NCI-H2196 treated with DMSO at 0.1 percent for 48 hours (cell line): ENCODE measurements around the gene ASTN2.

Source experiments
- DNase-seq: peaks from one replicate; lab custom pipeline; 2025; ENCODE audit not compliant: unreplicated experiment; lab: John Stamatoyannopoulos, UW

The ASTN2 gene

DNA sequence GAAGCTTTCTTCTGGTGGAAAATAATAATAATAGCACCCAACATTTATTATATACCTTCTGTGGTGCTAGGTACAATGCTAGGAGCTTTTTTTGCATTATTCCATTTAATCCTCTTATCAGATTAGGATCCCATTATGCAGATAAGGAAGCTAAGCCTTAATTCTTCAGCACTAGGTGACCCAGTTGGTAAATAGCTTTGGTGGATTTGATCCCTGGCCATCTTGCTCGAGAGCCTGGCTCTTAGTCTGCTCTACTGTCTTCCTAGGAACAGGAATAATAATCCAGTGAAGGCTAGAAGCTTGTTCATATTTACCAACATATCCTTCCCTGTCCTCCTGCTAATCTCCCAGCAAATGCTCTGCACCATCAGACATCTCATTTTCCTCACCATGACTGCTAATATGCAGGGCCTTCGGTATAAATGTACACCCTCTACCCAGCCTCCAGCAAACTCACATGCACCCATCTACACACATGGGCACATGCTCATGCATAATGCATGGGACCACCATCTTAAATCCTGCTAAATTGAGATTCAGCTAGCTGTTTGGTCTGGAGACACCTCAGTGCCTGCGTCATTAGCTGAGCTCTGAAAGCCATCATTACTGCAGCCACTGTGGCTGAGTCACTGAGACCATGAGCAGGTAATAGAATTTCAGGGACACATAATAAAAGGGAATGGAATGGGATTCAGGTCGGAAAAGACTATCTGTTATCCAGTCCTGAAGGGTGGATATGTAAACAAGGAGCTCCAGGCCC lies 640.3 kb downstream of the ASTN2 start:
- no peak for DNase-seq

DNA sequence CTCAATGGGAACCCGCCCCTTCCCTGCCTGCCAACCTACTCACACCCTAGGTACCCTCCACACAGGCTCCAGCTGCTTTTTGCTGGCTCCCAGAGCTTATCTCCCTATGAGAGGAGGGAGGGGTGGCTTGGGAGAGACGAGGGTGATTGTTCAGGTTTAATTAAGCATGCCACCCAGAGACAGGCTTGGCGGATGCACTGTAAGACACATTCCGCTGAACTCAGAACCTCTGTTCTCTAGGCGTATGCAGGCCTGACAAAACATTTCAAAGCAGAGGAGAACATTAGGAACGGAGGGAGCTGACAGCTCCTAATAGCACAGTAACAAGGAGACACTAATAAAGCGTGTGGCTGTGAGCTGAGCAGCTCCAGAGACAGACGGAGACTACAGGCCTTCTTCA lies 647.6 kb downstream of the ASTN2 start:
- DNase-seq = peak; percentile 24

DNA sequence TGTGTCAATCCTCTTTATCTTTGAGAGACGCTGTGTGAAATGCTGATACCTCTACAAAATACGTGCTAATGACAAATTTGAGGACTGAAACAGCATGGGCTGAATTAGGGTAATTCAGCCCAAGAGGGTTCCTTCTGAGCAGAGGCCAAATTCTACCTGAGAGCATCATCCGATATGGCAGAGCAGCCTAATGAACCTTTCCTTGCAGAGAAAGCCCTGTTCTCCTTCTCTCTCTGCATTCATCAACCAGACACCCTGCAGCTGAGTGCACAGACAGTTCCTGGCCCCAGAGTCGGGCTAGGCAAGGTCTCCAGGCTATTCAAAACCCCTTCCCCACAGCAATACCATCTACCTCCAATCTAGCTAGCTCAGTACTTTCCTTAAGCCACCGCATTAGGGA lies 649.8 kb downstream of the ASTN2 start:
- DNase-seq = no peak

DNA sequence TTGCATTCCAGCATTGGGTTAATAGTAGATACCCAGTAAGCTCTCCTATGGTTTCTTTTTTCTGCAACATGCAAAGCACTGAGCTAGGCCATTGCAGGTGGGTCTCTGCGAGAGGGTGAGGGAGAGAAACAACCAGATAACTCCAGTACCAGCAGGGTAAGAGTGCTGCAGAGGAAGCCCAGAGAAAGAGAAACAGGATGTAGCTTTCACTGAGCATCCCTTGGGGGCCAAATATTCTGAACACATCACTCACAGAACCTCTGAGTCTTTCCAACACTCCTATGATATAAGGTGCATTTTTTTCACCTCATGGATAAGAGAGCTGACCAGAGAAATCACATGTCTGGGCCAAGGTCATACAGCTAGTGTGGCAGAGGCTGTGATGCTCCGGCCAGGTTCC lies 651.1 kb downstream of the ASTN2 start:
- DNase-seq = no peak

DNA sequence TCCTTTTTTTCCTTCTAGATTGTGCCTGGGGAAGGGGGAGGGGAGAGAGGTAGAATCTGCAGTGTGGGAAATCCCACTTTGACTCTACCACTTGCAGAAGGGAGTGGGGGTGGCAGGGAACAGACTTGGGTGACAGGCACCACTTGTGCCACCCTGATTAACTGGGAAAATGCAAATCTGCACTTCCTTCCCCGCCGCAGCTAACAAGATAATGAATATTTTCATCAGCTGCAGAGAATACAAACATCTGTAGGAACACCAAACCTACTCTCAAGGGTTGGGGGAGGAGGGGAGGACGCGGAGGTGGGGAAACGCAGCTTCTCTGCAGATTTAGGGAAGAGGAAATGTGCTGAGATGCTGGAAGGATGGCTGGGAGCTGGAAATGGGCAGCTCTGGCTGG lies 654.2 kb downstream of the ASTN2 start:
- no peak for DNase-seq

DNA sequence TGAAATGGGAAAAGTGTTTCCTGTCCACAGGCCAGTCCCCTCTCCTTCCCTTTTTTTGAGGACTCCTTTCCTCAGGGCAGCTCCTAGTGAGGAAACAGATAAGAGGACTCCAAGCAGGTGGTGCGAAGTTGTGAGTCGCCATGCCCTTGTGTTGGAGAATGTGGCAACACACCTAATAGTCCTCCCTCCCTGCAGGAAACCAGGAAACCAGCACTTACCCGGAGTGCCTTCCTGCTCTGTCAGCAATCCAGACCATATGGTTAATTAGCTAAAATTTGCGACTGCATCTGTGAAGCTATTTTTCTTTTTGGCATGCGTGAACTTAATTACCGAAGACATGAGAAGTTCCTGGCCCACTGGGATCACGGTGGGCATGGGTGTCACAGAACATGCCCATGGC lies 657.8 kb downstream of the ASTN2 start:
- no peak for DNase-seq

DNA sequence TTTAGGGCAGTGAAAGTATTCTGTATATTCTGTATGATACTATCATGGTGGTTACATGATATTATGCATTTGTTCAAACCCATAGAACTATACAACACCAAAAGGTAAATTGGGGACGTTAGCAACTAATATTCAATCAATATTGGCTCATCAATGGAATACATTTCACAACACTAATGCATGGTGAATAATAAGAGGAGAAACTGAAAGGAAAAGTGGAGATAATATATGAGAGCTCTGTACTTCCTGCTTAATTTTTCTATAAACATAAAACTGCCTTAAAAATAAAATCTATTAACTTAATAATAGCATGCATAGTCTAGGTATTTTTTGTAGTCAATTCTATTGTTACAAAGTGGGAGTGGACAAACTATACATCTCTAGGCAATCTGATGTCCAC lies 661.5 kb downstream of the ASTN2 start:
- DNase-seq = no peak

DNA sequence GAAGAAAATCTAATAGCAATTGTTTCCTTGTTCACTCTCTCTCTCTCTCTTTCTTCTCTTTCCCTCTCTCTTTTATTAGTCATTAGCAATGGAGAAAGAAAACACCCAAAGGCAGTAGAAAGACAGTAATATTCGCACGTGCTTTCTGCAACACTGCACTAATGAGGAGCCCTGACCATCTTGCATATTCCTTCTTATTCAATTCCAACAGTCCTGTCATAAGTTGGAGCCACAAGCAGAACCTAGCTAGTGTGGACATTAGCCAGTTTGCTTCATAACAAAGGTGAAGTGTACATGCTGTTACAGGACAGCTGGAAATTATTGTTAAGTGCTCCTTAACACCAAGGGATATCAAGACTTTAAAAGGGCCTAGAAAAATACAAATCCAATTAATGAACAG lies 664.3 kb downstream of the ASTN2 start:
- DNase-seq = no peak

DNA sequence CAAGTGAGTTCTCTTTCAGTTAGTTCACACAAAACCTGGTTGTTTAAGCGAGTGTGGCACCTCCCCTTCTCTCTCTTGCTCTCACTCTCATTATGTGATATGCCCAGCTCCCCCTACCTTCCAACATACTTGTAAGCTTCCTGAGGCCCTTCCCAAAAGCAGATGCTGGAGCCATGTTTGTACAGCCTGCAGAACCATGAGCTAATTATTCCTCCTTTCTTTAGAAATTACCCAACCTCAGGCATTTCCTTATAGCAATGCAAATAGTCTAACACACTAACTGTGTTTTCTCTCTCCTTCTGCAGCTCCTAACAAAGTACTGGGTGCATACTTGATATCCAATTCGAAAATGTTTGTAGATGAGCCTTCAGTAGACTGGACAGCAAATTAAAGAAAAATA lies 665.1 kb downstream of the ASTN2 start:
- no peak for DNase-seq

DNA sequence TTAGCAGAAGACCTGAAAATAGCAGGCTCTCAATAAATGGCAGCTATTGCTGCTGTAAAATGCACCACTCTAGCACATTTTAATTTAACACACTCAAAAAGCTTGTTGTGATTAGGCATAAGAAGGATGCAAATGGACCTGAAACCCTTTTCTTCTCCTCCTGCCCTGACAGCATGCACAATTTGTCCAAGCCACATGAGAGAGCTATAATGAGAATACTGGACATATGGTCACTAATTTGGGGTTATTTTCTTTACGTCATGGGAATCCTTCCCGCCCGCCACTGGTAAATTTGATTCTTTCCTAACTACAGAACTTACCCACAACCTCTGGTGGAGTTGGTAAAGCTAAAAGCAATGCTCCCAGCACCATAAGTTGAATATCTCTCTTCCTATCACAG lies 665.7 kb downstream of the ASTN2 start:
- DNase-seq = no peak

DNA sequence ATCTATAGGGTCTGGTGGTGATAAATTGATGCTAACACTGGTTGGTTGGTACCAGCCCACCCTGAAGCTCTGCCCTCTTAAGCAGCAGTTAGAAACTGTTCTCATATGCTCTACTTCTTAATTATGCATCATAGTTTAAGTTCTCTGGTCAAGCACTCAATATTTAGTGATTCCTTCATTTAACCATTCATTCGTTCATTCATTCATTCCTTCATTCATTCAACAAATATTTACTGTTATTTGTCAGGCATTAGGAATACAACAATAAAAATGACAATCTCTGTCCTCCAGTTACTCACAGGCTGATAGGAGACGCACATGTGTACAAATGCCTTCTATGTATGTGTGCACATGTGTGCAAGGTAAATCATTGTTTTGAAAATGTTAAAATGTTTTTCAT lies 673.1 kb downstream of the ASTN2 start:
- DNase-seq = no peak

DNA sequence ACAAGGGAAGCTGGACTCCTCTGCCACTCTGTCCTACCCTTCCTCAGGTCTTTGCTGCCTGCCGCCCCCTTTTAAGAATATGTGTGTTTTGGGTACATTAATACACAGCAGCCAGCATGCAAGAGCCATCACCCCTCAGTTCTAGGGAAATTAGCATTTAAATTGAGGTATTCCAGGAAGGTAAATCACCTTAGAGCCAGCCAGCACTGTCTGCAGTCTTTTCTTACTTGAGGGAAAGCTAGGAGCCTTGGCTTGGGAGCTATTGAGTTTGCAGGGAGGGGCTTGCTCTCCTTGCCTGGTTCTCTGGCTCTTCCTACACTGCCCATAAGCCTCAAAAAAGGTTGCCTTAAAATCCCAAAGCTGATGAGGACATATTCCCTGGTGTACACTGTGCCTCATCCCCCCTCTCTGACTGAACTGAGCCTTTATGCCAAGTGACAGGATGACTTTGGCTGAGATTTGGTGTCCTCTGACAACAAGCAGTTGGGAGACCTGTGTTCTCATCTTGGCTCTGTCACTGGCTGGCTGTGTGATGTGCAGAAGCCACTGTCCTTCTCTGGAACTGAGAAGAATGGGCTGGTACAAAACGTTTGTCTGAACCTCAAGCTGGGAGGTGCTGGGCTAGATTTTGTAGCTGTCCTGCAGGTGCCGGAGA lies 673.6 kb downstream of the ASTN2 start:
- no peak for DNase-seq

DNA sequence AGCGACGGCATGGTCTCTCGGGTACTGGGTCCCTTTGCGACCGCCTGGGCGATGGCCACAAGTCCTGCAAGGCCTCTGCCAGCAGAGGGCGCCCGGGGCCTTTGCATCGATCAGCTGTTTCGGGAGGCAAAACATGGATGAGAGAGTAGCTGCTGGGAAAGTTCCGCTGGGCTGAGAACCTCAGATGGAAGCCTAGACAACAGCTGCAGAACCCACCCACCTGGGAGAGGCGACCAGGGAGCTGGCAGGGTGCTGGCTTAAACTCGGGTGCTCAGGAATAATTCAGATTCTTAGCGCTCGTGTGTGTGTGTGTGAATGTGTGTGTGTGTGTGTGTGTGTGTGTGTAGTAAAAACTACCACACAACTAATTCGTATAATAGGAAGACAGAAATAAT lies 677.7 kb downstream of the ASTN2 start:
- peak; percentile 20 for DNase-seq

DNA sequence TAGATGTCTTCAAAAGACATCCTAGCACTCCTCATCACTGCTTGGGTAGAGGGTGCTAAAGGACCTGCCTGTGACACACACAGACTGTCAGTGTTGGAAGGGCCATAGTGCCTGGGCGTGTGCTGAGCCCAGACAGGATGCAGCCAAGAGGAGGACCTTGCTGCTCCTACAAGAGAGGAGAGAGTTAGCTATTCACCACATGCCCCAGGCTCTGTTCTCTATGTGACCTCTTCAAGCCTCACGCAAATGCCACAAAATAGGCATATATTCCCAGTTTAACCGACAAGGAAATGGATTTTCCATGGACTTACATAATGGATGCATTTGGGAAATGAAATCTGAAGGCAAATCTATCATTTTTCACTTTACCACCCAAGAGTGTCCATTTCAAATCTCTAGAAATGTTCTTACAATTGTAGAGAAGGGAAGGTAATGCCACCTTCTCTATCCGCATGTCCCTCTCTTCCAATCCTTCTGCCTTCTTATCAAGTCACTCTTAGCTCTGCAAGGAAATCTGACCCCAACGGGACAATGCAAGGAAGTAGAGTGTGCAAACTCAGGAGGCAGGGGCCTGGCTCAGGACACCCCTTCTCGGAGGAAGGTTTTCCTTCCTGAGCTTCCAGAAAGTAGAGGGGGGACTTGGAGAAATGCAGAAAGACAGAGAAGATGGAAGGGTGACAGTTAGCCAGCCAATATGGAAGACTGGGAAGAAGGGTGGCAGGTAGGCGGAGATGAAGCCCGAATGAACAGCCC lies 678.3 kb downstream of the ASTN2 start:
- DNase-seq = no peak

DNA sequence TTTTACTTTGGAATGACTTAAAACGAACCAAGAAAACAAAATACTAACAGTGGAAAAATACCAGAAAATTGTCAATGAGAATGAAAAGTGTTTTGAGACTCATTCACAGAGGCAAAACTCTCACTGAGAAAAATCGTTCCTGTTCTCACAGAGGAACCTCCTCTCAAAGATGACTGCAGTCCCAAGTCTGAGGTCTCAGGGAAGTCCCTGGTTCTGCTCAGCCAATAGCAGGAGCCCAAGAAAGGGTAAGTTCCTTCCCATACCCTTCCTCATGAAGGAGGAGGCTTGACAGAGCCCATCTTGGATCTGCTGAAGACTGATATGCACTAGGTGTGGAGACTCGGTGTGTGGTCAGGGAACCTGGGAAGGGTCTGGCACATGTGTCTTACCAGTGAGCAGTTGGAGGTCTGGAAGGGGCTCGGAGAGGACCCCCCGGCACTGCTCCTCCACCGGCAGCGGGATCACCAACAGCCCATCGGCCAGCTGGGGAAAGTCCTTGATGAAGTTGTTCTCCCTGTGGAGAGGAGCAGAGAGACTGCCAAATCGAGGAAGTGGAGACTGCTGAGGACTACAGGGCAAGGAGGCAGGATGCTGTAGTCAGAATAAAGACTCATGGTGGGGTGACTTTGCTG lies 681.7 kb downstream of the ASTN2 start:
- DNase-seq = no peak

DNA sequence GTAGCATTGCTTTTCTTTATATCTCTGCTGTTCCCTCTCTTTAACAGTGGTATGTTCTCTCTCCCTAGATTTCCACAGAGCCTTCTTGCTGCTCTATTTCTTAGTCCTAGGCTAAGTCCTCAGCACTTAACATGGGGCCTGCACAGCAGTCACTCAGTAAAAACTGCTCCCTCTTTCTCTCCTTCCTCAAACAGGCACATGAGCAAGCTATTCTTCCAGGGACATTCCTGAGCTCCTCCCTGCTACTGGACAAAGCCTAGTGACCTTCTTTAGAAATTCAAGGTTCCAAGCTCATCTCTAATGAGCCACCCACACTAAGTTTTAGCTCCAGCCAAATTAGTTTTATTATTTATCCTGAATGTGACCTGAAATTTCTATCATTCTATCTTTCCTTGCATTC lies 688.3 kb downstream of the ASTN2 start:
- DNase-seq = no peak

DNA sequence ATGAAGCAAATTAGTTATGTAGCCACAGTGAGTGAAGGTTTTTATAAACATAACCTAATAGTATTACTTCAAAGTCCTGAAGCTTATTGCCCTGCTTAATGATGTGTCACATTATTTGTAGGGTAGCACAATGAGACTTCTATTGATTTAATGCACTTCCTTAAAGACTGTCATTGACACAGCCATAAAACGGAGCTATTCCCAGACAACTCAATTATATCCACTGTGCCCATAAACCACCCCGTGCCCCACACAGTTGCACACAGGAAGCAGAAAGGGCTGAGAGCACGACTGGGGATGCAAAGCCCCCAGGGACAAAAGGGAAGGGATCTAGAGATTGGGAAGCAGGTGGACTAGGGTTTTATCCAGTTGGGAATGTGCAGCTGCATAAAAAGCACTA lies 690.7 kb downstream of the ASTN2 start:
- DNase-seq = no peak

DNA sequence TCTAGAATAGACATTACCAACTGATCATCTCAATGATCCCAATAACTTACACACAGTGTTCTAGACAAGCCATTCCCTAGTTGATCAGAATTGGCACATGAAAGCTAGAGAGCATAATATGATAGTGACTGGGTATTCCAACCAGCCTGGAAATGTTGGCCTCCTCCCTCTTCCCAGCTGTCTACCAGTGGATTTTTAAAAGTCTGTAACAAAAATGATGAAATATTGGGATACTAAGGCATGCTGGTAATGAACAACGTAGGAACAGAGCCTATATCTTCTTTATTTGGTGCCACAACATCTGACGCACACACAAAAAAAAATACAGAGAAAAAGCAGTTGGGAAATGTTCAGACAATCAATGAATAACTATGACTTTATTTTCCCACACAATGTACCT lies 692.9 kb downstream of the ASTN2 start:
- DNase-seq = no peak

DNA sequence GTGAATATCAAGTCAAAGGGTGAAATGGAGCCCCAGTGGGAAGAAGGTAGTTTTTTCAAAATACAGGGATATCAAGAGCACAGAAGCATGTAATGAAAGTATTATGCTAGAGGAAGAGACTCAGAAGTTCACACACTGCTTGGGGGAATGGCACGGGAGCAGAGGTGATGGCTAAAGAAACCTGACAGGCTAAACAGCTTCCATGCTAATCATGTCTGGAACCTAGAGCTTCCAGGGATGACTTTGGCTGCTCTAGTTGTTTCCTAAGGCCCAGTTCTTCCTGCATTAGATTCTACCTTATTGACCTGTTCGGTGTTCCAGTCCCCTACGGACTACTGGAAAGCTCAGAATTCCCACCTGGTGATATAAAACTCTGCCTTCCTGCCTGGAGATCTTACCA lies 693.4 kb downstream of the ASTN2 start:
- DNase-seq = no peak

DNA sequence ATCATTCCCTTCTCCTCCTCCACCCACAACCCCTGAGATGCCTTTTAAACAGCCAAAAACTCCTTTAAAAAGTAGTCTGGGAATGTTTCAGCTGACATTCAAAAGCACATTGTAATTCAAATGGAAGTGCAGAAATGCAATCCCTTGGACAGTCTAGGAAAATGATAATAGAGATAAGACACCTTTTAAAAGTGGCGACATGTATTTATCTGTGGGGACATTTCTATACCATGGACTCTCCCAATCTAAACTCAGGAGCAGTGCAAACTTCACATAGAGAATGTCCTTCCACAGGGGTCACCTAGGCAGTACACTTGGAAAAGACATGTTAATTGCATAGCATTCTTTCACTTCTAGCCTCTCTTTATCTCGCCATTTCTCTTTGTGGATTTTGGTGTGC lies 694.7 kb downstream of the ASTN2 start:
- DNase-seq = no peak

DNA sequence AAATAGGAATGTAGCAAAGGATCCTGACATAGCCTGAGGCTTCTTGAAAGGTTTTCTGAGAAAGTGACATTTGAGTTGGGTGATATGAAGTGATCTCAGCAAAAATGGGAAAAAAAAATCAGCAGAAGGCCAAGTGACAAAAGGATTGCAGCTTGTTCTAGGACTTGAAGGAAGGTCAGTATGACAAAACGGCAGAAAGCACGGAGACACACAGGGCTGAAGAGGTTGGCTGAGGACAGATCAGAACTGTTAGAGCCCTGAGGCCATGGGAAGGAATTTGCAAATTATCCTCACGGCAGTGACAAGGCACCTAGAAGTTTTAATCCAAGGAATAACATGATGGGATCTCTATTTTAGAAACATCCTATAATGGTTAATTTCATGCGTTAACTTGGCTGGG lies 696.7 kb downstream of the ASTN2 start:
- no peak for DNase-seq

DNA sequence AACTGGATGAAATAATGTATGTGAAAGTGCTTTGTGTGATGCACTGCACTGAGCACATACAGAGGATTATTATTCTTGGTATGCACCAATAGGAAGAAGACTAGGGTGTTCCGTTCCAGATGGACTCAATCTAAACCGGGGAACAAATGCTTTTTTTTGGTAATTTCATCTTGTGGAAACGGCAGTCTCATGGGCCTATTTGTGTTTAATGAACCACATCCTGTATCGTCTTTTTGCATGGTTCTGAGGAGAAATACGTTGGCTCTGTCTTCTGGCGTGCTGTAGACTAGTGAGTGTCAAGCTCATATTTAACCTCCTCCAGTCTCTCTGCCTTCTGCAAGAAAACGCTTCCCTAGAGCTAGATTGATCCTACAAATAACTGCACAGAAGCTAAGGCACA lies 697.7 kb downstream of the ASTN2 start:
- no peak for DNase-seq
